CD14-positive monocyte (primary cell): ENCODE results near the gene PANK2. TPM values are rescaled to one million over a fixed set of nuclear protein-coding genes. Genes with fewer than 3 reads are reported as not detected.
A peak's percentile ranks its signal among the peaks of the same experiment; 100 is the strongest.

Experiments
- DNase-seq, 3 donors: peaks; one replicate each; pipeline ENCODE4 v3.0.0-alpha.2; 2011 to 2022
- H2AFZ ChIP-seq: 2 replicates; pipeline ENCODE4 v1.6.0; 2012; ENCODE audit warnings: mild to moderate bottlenecking, low read depth, low read length, inconsistent platforms; ENCODE audit not compliant: insufficient read depth, poor library complexity, severe bottlenecking
- H3K27ac ChIP-seq, 2 donors: 1 replicate in 1 of 2; 2 replicates in 1 of 2; pipeline ENCODE4 v1.5.1; 2012 to 2013; ENCODE audit warnings: low read length in 2 of 2, control low read depth in 1 of 2, inconsistent platforms in 1 of 2, low read depth in 1 of 2, mild to moderate bottlenecking in 1 of 2
- H3K27me3 ChIP-seq, 2 donors: one replicate each; pipeline versions ENCODE4 v1.6.0 to v1.6.1; 2011 to 2013; ENCODE audit warnings: low read length in 2 of 2; ENCODE audit not compliant: control insufficient read depth in 2 of 2, insufficient read depth in 2 of 2
- H3K36me3 ChIP-seq, 2 donors: replicated peaks in 1 of 2; 1 replicate in 1 of 2; 2 replicates in 1 of 2; pipeline versions ENCODE4 v1.5.1 to v1.6.1; 2012 to 2013; ENCODE audit warnings: low read length in 2 of 2, control low read depth in 1 of 2, inconsistent platforms in 1 of 2, mild to moderate bottlenecking in 1 of 2; ENCODE audit not compliant: insufficient read depth in 2 of 2, control insufficient read depth in 1 of 2
- H3K4me1 ChIP-seq, 2 donors: 1 replicate in 1 of 2; 2 replicates in 1 of 2; pipeline versions ENCODE4 v1.5.1 to v1.6.1; 2012 to 2013; ENCODE audit warnings: low read length in 2 of 2, control low read depth in 1 of 2, inconsistent platforms in 1 of 2, mild to moderate bottlenecking in 1 of 2, moderate library complexity in 1 of 2; ENCODE audit not compliant: insufficient read depth in 2 of 2, control insufficient read depth in 1 of 2
- H3K4me2 ChIP-seq: replicated peaks from 2 replicates; pipeline ENCODE3; 2012; ENCODE audit warnings: low read length, moderate library complexity, mild to moderate bottlenecking; ENCODE audit not compliant: poor library complexity, severe bottlenecking; ENCODE audit errors: extremely low read depth
- H3K4me3 ChIP-seq, 3 experiments: fragments of 200-600 bp in 1 of 3; sonication (generic) in 1 of 3; replicated peaks in 1 of 3; 1 replicate in 2 of 3; 2 replicates in 1 of 3; pipeline ENCODE4 v1.5.1; 2011 to 2013; ENCODE audit warnings: low read length in 3 of 3, mild to moderate bottlenecking in 3 of 3, control low read depth in 2 of 3, low read depth in 2 of 3, inconsistent platforms in 1 of 3, moderate library complexity in 1 of 3
- H3K79me2 ChIP-seq: 2 replicates; pipeline ENCODE4 v1.6.0; 2012; ENCODE audit warnings: mild to moderate bottlenecking, control low read depth, inconsistent platforms, low read length, moderate library complexity; ENCODE audit not compliant: insufficient read depth
- H3K9ac ChIP-seq: 2 replicates; pipeline ENCODE4 v1.6.0; 2017; ENCODE audit warnings: low read length, mild to moderate bottlenecking; ENCODE audit not compliant: insufficient read depth, poor library complexity, severe bottlenecking
- H3K9me3 ChIP-seq, 2 donors: replicated peaks in 1 of 2; 1 replicate in 1 of 2; 2 replicates in 1 of 2; pipeline versions ENCODE4 v1.5.1 to v1.6.1; 2012 to 2013; ENCODE audit warnings: low read length in 2 of 2, control low read depth in 1 of 2; ENCODE audit not compliant: control insufficient read depth in 1 of 2, insufficient read depth in 1 of 2
- H4K20me1 ChIP-seq: 2 replicates; pipeline ENCODE4 v1.6.0; 2012; ENCODE audit warnings: mild to moderate bottlenecking, low read length, control low read depth, moderate library complexity; ENCODE audit not compliant: insufficient read depth
- H3K27ac Mint-ChIP-seq, 7 donors: one replicate each; pipeline ENCODE4 v1.8.0; 2020; ENCODE audit warnings: mild to moderate bottlenecking in 7 of 7, mixed read lengths in 7 of 7, moderate library complexity in 6 of 7, inconsistent platforms in 2 of 7
- H3K27me3 Mint-ChIP-seq, 3 donors: one replicate each; pipeline ENCODE4 v1.8.0; 2021 to 2022; ENCODE audit warnings: low read depth in 3 of 3, mild to moderate bottlenecking in 3 of 3, mixed read lengths in 3 of 3, moderate library complexity in 3 of 3, inconsistent platforms in 1 of 3
- H3K36me3 Mint-ChIP-seq, 2 donors: one replicate each; pipeline ENCODE4 v1.8.0; 2020; ENCODE audit warnings: mixed read lengths in 2 of 2, inconsistent platforms in 1 of 2, mild to moderate bottlenecking in 1 of 2
- H3K4me1 Mint-ChIP-seq: one replicate; pipeline ENCODE4 v1.8.0; 2020; ENCODE audit warnings: mild to moderate bottlenecking, mixed read lengths
- H3K4me3 Mint-ChIP-seq, 2 donors: one replicate each; pipeline ENCODE4 v1.8.0; 2020; ENCODE audit warnings: mild to moderate bottlenecking in 2 of 2, mixed read lengths in 2 of 2, moderate library complexity in 1 of 2
- H3K9me3 Mint-ChIP-seq, 7 donors: one replicate each; pipeline ENCODE4 v1.8.0; 2020 to 2022; ENCODE audit warnings: mixed read lengths in 7 of 7, mild to moderate bottlenecking in 6 of 7, moderate library complexity in 6 of 7, inconsistent platforms in 2 of 7
- CTCF ChIP-seq: fragments of 200-600 bp; IDR thresholded peaks from one replicate; pipeline ENCODE4 v1.8.0; 2022; ENCODE audit warnings: antibody characterized with exemption, mild to moderate bottlenecking
- WGBS: methylation state at CpG from one replicate; pipeline ENCODE4 v1.1.5; 2013; ENCODE audit warnings: missing lambda C conversion rate; ENCODE audit not compliant: insufficient coverage; 5-methylcytosine and 5-hydroxymethylcytosine counted together
- intact Hi-C, 2 donors: fragments of 100-400 bp; cut with micrococcal nuclease; formaldehyde crosslinking; loops; one replicate each; pipeline versions ENCODE4 v1.15.0 to v1.15.1; 2023
- polyA plus RNA-seq, 3 donors: library from polyadenylated mRNA; depleted of rRNA in 1 of 3; unstranded in 2 of 3; stranded (reverse) in 1 of 3; fragments of 300-500 nt in 2 of 3; fragments of >200 nt in 1 of 3; fragmentation: Illumina TruSeq in 2 of 3; gene quantifications; 1 replicate in 2 of 3; 2 replicates in 1 of 3; pipeline ENCODE4 v1.2.3, GENCODE V29; 2012 to 2021

PANK2 gene
- polyA plus RNA-seq, 3 donors, result 36.8 to 65.7 (median 48.0) TPM

- no peak for DNase-seq
- Histone ChIP-seq H3K9me3 (no peaks in the 10 kb centered on the region), H3K27me3 (no peaks in the 10 kb centered on the region), H3K4me2 (no peak overlapping the region), H3K4me1 (peaks cover 93 to 98% of the 10 kb centered on the region in 2 donors), H2AFZ (no peak overlapping the region), H3K79me2 (peaks cover 100% of the 10 kb centered on the region), H4K20me1 (peaks cover 90% of the 10 kb centered on the region), H3K4me3 (no peak overlapping the region), H3K27ac (peak overlapping the region; percentile 38 to 58), H3K9ac (no peak overlapping the region), H3K36me3 (peaks cover 10 to 12% of the 10 kb centered on the region in 2 donors)
- Mint-ChIP-seq H3K4me3 (peak overlapping the region; percentile 6 to 35), H3K4me1 (peaks cover 93% of the 10 kb centered on the region), H3K36me3 (peaks cover 13 to 27% of the 10 kb centered on the region in 2 donors), H3K27me3 (peaks cover 0 to 4% (median 0%) of the 10 kb centered on the region in 3 donors), H3K27ac (peak overlapping the region; percentile 77 to 94 (median 85)), H3K9me3 (no peaks in the 10 kb centered on the region)
- TF ChIP-seq CTCF, result no peak
- 94% methylated on average over 3 of the region's 4 CpGs for WGBS
- intact Hi-C loops, result no loop called here
Observed at GRCh38 chr20:3898639-3899038, 9.5 kb downstream of the PANK2 start.

GRCh38 chr20:3900187-3900604 lies 11.0 kb downstream of the PANK2 start:
- no peak for DNase-seq
- Mint-ChIP-seq H3K9me3 (no peaks in the 10 kb centered on the region), H3K27ac (peak overlapping the region; percentile 80 to 95 (median 94)), H3K36me3 (peaks cover 13 to 26% of the 10 kb centered on the region in 2 donors), H3K4me1 (peaks cover 95% of the 10 kb centered on the region), H3K27me3 (peaks cover 0 to 4% (median 0%) of the 10 kb centered on the region in 3 donors), H3K4me3 (peak overlapping the region in 1 of 2 donors; percentile 72)
- H3K9ac ChIP-seq, result no peak overlapping the region
- intact Hi-C loops, result loop anchor here in 1 of 2 donors (5.0 kb wide), 1 partner anchor 187 kb away; no protein-coding TSS in a partner anchor
- WGBS, result no CpG with 5 or more reads among the region's 3 CpGs
- H3K36me3 ChIP-seq, result peaks cover 7 to 12% of the 10 kb centered on the region in 2 donors
- H3K27me3 ChIP-seq, result no peaks in the 10 kb centered on the region
- peaks cover 100% of the 10 kb centered on the region for H3K79me2 ChIP-seq
- H3K4me3 ChIP-seq, result peak overlapping the region in 1 of 3 experiments; percentile 41
- H3K4me1 ChIP-seq, result peaks cover 90 to 91% of the 10 kb centered on the region in 2 donors
- TF ChIP-seq CTCF, result no peak
- peak overlapping the region; percentile 58 to 86 for H3K27ac ChIP-seq
- H4K20me1 ChIP-seq, result peaks cover 90% of the 10 kb centered on the region
- H3K9me3 ChIP-seq, result no peaks in the 10 kb centered on the region
- no peak overlapping the region for H2AFZ ChIP-seq
- H3K4me2 ChIP-seq, result peak overlapping the region; percentile 71
